OCI-LY3 (cell line): Measurements from ENCODE around the gene PASD1.

Experiments
- EZH2phosphoT487 ChIP-seq: fragments of 200-600 bp; shearing (Covaris generic); IDR thresholded peaks from 2 replicates; pipeline ENCODE4 v1.6.1; 2018; ENCODE audit warnings: antibody characterized with exemption, mixed run types, low read depth
- TF ChIP-seq, protein P1 (sequence below): fragments of 200-600, 300-600 bp; sonication (generic); IDR thresholded peaks from 2 replicates; pipeline ENCODE4 v1.5.1; 2014; ENCODE audit warnings: antibody characterized with exemption, low read length, low read depth

DNA sequence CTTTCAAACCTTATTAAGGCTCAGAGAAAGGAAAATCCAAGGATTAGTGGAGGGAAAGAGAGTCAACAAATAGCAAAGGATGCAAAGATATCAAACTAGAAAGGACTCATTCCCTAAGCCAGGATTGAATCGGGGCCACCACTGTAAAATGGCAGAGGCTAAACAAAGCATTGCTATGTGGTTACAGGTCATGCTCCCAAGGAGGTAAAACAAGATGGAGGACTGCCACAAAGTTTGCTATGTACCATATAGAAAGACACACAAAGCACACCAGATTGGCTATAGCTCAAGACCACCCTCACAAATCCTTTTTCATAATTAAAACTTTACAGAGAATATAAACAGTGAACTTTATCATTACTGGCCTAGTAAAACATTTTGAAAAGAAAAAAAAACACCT is 25.9 kb upstream of the PASD1 start:
- TF ChIP-seq, protein P1, sequence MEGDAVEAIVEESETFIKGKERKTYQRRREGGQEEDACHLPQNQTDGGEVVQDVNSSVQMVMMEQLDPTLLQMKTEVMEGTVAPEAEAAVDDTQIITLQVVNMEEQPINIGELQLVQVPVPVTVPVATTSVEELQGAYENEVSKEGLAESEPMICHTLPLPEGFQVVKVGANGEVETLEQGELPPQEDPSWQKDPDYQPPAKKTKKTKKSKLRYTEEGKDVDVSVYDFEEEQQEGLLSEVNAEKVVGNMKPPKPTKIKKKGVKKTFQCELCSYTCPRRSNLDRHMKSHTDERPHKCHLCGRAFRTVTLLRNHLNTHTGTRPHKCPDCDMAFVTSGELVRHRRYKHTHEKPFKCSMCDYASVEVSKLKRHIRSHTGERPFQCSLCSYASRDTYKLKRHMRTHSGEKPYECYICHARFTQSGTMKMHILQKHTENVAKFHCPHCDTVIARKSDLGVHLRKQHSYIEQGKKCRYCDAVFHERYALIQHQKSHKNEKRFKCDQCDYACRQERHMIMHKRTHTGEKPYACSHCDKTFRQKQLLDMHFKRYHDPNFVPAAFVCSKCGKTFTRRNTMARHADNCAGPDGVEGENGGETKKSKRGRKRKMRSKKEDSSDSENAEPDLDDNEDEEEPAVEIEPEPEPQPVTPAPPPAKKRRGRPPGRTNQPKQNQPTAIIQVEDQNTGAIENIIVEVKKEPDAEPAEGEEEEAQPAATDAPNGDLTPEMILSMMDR: no peak
- no peak for TF ChIP-seq EZH2phosphoT487
